Measurements from ENCODE around the gene GRK2. TPM values are rescaled to one million over a fixed set of nuclear protein-coding genes. Genes with fewer than 3 reads are reported as not detected.

Gene GRK2
- total and polyA plus RNA-seq, 2 donors (not counting 3 experiments of a cell fraction or from before 2014, with no cell fraction given) = 57.9 to 62.3 TPM

GRCh38 chr11:67317205-67317887 lies 51.1 kb downstream of the GRK2 start:
- Histone ChIP-seq H4K20me1 (replicated peaks; ENCODE audit: control insufficient read depth, extremely low read depth, insufficient read depth, low read length) (no peaks in the 10 kb centered on the region), H3K9me1 (replicated peaks; ENCODE audit: control insufficient read depth, extremely low read depth, insufficient read depth, low read length) (no peaks in the 10 kb centered on the region), H3K9ac (replicated peaks; ENCODE audit: extremely low read depth, insufficient read depth, low read length) (peak overlapping the region; percentile 49), H3K4me2 (ENCODE audit: insufficient read depth, low read length) (peak overlapping the region; percentile 75), H3K36me3 (ENCODE audit: control insufficient read depth in 2 of 2, extremely low read depth in 1 of 2, insufficient read depth in 2 of 2, low read length in 2 of 2) (no peaks in the 10 kb centered on the region), H3K27me3 (ENCODE audit: control insufficient read depth in 2 of 2, insufficient read depth in 2 of 2, low read length in 2 of 2) (no peaks in the 10 kb centered on the region), H3K79me2 (ENCODE audit: control insufficient read depth, insufficient read depth, low read length) (no peaks in the 10 kb centered on the region), H2AFZ (ENCODE audit: low read depth, low read length) (peak overlapping the region; percentile 86), H3K4me1 (ENCODE audit: control insufficient read depth, extremely low read depth, insufficient read depth, low read length) (peaks cover 6% of the 10 kb centered on the region), H3K9me3 (replicated peaks; ENCODE audit: control insufficient read depth, insufficient read depth, low read length) (no peaks in the 10 kb centered on the region), H3K27ac (ENCODE audit: insufficient read depth, low read depth, low read length) (peak overlapping the region; percentile 34), H3K4me3 (replicated peaks in 1 of 3; ENCODE audit: insufficient read depth in 1 of 3, low read depth in 1 of 3, low read length in 3 of 3) (peak overlapping the region; percentile 22 to 75 (median 60))
- POLR2A ChIA-PET = interaction anchor here (1.1 kb wide), 1 partner anchor 62 kb away, joined by 3 read pairs; no protein-coding TSS in a partner anchor
- TF ChIP-seq CTCF (IDR thresholded peaks at IDR 0.05; ENCODE audit: extremely low read depth in 1 of 2, insufficient read depth in 1 of 2, low read depth in 1 of 2, low read length in 2 of 2) (peak; percentile 96 to 97), MYC (IDR thresholded peaks at IDR 0.05; ENCODE audit: low read depth, low read length) (no peak), POLR2A (IDR thresholded peaks at IDR 0.05; ENCODE audit: low read depth, low read length) (peak; percentile 87), MAX (IDR thresholded peaks at IDR 0.05; ENCODE audit: insufficient read depth, insufficient read length) (peak; percentile 78), POLR2AphosphoS5 (IDR thresholded peaks at IDR 0.05; ENCODE audit: insufficient read depth, low read depth, low read length) (peak; percentile 62)
- dilution Hi-C loops (cut with MboI; ENCODE audit: extremely low pct_ligation_motif_present, low sequenced_read_pairs) (no loop called here), intact Hi-C loops (cut with micrococcal nuclease) (loop anchor here (1.0 to 2.0 kb wide), 7 partner anchors 29 to 236 kb away; partner anchors contain the start of genes GRK2 and POLD4)
- DNase-seq (ENCODE audit: low read depth, low spot score) (peak; percentile 96), FAIRE-seq (peak; percentile 97)
- BruUV-seq (replicated peaks) = TSS peak; percentile 40
- CTCF ChIA-PET = interaction anchor here (0.6 to 9.2 kb wide), 43 partner anchors 9 to 312 kb away, joined by 3 to 151 read pairs (median 5); partner anchors contain the start of genes ANKRD13D, GRK2, KDM2A and NUDT8
